Islet precursor cell (in vitro differentiated cells): ENCODE results near the gene TMF1.
A peak's percentile ranks its signal among the peaks of the same experiment; 100 is the strongest.

Experiments used
- DNase-seq: peaks from one replicate; pipeline ENCODE4 v3.0.0-alpha.2; 2018

Gene TMF1

GRCh38 chr3:69079269-69080159 lies 27.4 kb upstream of the TMF1 start:
- no peak for DNase-seq

GRCh38 chr3:69072928-69073327 lies 20.8 kb upstream of the TMF1 start:
- no peak for DNase-seq

GRCh38 chr3:69066121-69066520 lies 14.0 kb upstream of the TMF1 start:
- no peak for DNase-seq

- DNase-seq, result no peak
These were observed 13.3 kb upstream of the TMF1 start for GRCh38 chr3:69065318-69065964.

GRCh38 chr3:69063636-69064035 lies 11.5 kb upstream of the TMF1 start:
- DNase-seq, result no peak

- no peak for DNase-seq
These were observed 7.6 kb upstream of the TMF1 start for GRCh38 chr3:69059688-69060087.

- no peak for DNase-seq
These were observed 6.8 kb upstream of the TMF1 start for GRCh38 chr3:69058947-69059224.

GRCh38 chr3:69058180-69058946 lies 6.2 kb upstream of the TMF1 start:
- DNase-seq, result no peak

- no peak for DNase-seq
These were observed 352 bp upstream of the TMF1 start for GRCh38 chr3:69052472-69052898.

- DNase-seq, result no peak
These were observed 3.1 kb downstream of the TMF1 start for GRCh38 chr3:69048990-69049389.

- no peak for DNase-seq
These were observed 7.5 kb downstream of the TMF1 start for GRCh38 chr3:69044608-69045007.

- no peak for DNase-seq
These were observed 18.7 kb downstream of the TMF1 start for GRCh38 chr3:69033470-69033869.

GRCh38 chr3:69032737-69033136 lies 19.4 kb downstream of the TMF1 start:
- DNase-seq, result no peak

GRCh38 chr3:69032142-69032541 lies 20.0 kb downstream of the TMF1 start:
- DNase-seq, result no peak

GRCh38 chr3:69031635-69032034 lies 20.5 kb downstream of the TMF1 start:
- no peak for DNase-seq

GRCh38 chr3:69020857-69021256 lies 31.3 kb downstream of the TMF1 start:
- no peak for DNase-seq

GRCh38 chr3:69020424-69020823 lies 31.7 kb downstream of the TMF1 start:
- no peak for DNase-seq

GRCh38 chr3:69016901-69017300 lies 35.2 kb downstream of the TMF1 start:
- DNase-seq, result no peak

- DNase-seq, result no peak
These were observed 36.0 kb downstream of the TMF1 start for GRCh38 chr3:69016102-69016501.

GRCh38 chr3:69014022-69014580 lies 38.0 kb downstream of the TMF1 start:
- no peak for DNase-seq

GRCh38 chr3:69013253-69014021 lies 38.7 kb downstream of the TMF1 start, which contains the start of gene EOGT:
EOGT (minus strand) TSS chr3:69013684; CDS start chr3:69009846, 3,838 bp downstream.
- peak; percentile 95 for DNase-seq

GRCh38 chr3:69012800-69013252 lies 39.3 kb downstream of the TMF1 start:
- DNase-seq, result peak; percentile 77
